Stimulated activated CD8-positive, alpha-beta memory T cell treated with anti-CD3 and anti-CD28 coated beads, Interleukin-4, amount 100 ng/mL, for 1 hour (primary cell): ENCODE measurements around the gene CEP41.

ENCODE experiments used
- DNase-seq, 2 donors: peaks; one replicate each; pipeline ENCODE4 v3.0.0-alpha.2; 2020; ENCODE audit warnings: low read depth in 2 of 2, low spot score in 1 of 2

Gene CEP41

GRCh38 chr7:130421684-130422083, 19.1 kb downstream of the CEP41 start:
- DNase-seq, result no peak

GRCh38 chr7:130420943-130421578, 19.8 kb downstream of the CEP41 start:
- DNase-seq, result no peak

- DNase-seq, result no peak
Measured at GRCh38 chr7:130419658-130420057, 21.2 kb downstream of the CEP41 start.

- DNase-seq, result no peak
Measured at GRCh38 chr7:130418306-130418705, 22.5 kb downstream of the CEP41 start.

GRCh38 chr7:130417213-130417612, 23.6 kb downstream of the CEP41 start:
- DNase-seq, result no peak

- DNase-seq, result no peak
Measured at GRCh38 chr7:130415006-130415405, 25.8 kb downstream of the CEP41 start.

GRCh38 chr7:130413201-130413600, 27.6 kb downstream of the CEP41 start:
- DNase-seq, result no peak

- DNase-seq, result no peak
Measured at GRCh38 chr7:130410868-130411541, 29.8 kb downstream of the CEP41 start.

GRCh38 chr7:130409712-130410072, 31.1 kb downstream of the CEP41 start:
- DNase-seq, result no peak

- no peak for DNase-seq
Measured at GRCh38 chr7:130409067-130409711, 31.6 kb downstream of the CEP41 start.

GRCh38 chr7:130405003-130405402, 35.8 kb downstream of the CEP41 start:
- DNase-seq, result no peak

- DNase-seq, result no peak
Measured at GRCh38 chr7:130401578-130401977, 39.2 kb downstream of the CEP41 start.

GRCh38 chr7:130401101-130401500, 39.7 kb downstream of the CEP41 start:
- no peak for DNase-seq

GRCh38 chr7:130400120-130400572, 40.7 kb downstream of the CEP41 start:
- no peak for DNase-seq

GRCh38 chr7:130398526-130399090, 42.2 kb downstream of the CEP41 start:
- no peak for DNase-seq

GRCh38 chr7:130397758-130398073, 43.1 kb downstream of the CEP41 start:
- DNase-seq, result no peak

GRCh38 chr7:130397051-130397757, 43.6 kb downstream of the CEP41 start:
- no peak for DNase-seq

- DNase-seq, result no peak
Measured at GRCh38 chr7:130396109-130396508, 44.7 kb downstream of the CEP41 start.

GRCh38 chr7:130395421-130395820, 45.4 kb downstream of the CEP41 start:
- no peak for DNase-seq

GRCh38 chr7:130394421-130395195, 46.2 kb downstream of the CEP41 start:
- DNase-seq, result peak in 1 of 2 donors; percentile 13
